Measurements from ENCODE around the gene AKR1D1.
A peak's percentile ranks its signal among the peaks of the same experiment; 100 is the strongest.
"Not testable (repeated sequence)": the region's sequence is repeated elsewhere in the genome, so short reads cannot be mapped to it uniquely, and the experiment has no call there.

AKR1D1 gene

DNA sequence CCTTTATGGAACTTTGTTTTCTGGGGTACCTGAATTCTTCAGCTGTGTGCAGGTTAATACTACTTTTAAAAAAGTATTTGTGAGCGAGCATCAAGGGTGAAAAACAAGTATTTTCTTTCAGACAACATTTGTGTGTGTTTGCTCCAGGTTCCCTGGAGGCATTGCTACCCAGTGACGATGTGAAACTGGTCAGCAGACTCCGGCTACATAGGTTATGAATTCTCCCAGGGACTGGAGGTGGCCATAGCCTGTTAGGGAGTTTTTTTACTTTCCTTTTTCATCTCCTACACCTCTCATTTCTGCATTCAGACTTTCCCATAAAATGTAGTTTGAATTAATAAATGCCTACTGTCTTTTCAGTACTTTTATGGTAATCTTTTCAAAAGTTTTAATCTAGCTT is 7.6 kb downstream of the AKR1D1 start:
- Histone ChIP-seq H3K27me3 (ENCODE audit: insufficient read depth, low read depth, severe bottlenecking) (no peaks in the 10 kb centered on the region), H3K9me3 (ENCODE audit: severe bottlenecking) (no peaks in the 10 kb centered on the region), H3K27ac (no peak overlapping the region), H3K36me3 (no peaks in the 10 kb centered on the region), H3K4me3 (ENCODE audit: low read depth, low read length) (no peak overlapping the region)
- DNase-seq: no peak
- TF ChIP-seq, protein P1, sequence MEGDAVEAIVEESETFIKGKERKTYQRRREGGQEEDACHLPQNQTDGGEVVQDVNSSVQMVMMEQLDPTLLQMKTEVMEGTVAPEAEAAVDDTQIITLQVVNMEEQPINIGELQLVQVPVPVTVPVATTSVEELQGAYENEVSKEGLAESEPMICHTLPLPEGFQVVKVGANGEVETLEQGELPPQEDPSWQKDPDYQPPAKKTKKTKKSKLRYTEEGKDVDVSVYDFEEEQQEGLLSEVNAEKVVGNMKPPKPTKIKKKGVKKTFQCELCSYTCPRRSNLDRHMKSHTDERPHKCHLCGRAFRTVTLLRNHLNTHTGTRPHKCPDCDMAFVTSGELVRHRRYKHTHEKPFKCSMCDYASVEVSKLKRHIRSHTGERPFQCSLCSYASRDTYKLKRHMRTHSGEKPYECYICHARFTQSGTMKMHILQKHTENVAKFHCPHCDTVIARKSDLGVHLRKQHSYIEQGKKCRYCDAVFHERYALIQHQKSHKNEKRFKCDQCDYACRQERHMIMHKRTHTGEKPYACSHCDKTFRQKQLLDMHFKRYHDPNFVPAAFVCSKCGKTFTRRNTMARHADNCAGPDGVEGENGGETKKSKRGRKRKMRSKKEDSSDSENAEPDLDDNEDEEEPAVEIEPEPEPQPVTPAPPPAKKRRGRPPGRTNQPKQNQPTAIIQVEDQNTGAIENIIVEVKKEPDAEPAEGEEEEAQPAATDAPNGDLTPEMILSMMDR (IDR thresholded peaks at IDR 0.05; ENCODE audit: low read depth, low read length): no peak

DNA sequence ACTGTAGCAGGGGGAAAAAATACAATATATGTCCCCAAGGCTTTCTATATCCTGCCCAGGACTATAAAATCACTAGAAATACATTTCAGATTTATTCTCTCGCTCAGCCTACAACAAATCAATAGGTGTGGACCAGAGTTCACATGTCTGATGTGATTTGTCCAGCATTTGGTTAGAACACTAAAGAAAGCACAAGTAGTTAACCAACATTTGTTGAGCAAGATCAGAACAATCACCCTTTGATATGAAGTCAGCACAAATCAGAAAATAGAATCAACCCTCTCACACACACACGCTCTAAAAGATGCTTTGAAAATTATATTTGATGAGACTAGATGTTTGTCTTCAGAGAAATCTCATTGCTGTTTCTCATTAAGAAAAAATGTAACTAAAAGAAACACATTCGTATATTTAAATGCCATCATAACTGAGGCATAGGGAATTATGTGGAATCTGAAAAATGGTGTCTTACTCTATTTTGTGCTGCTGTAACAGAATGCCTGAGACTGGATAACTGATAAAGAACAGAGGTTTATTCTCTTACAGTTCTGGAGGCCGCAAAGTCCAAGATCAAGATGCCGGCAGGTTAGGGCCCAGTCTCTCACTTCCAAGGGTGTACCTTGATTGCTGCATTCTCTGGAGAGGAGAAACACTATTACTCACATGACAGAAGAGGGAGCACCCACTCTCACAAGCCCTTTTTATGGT is 10.5 kb downstream of the AKR1D1 start:
- H3K4me3 ChIP-seq (ENCODE audit: low read depth, low read length): no peak overlapping the region
- no peaks in the 10 kb centered on the region for H3K27me3 ChIP-seq (ENCODE audit: insufficient read depth, low read depth, severe bottlenecking)
- H3K27ac ChIP-seq: no peak overlapping the region
- H3K9me3 ChIP-seq (ENCODE audit: severe bottlenecking): no peaks in the 10 kb centered on the region
- no peak for DNase-seq
- TF ChIP-seq, protein P1 (IDR thresholded peaks at IDR 0.05; ENCODE audit: low read depth, low read length): no peak
- H3K36me3 ChIP-seq: no peaks in the 10 kb centered on the region

DNA sequence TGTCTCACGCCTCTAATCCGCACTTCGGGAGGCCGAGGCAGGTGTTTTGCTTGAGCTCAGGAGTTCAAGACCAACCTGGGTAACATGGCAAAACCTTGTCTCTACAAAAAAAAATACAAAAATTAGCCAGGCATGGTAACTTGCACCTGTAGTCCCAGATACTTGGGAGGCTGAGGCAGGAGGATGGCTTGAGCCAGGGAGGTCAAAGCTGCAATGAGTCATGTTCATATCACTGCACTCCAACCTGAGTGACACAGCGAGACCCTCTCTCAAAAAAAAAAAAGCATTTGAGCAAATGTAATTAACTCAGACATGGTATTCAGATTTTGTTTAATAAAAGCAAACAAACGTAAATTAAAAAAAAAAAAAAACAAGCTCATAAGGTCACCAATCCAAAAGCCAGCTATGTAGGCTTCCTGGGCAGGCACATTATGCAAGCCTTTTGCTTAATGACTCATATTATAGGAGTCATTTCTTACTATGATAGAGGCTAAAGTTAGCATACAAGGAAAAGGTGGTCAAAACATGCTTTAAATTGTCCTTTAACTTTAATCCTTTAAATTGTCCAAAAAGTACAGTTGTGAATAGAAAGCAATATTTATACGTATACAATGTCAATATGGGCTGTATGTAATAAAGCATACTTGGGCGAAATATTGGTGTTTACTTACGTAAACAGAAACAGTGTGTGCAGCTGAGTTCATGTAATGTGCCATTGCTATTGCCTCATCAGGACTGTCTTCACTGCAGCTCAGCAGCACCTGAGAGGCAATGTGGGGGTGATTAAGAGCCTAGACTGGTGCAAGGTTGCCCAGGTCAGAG is 13.0 kb downstream of the AKR1D1 start:
- DNase-seq: no peak
- Histone ChIP-seq H3K4me3 (ENCODE audit: low read depth, low read length) (no peak overlapping the region), H3K9me3 (ENCODE audit: severe bottlenecking) (no peaks in the 10 kb centered on the region), H3K36me3 (no peaks in the 10 kb centered on the region), H3K27me3 (ENCODE audit: insufficient read depth, low read depth, severe bottlenecking) (no peaks in the 10 kb centered on the region), H3K27ac (no peak overlapping the region)
- TF ChIP-seq, protein P1 (IDR thresholded peaks at IDR 0.05; ENCODE audit: low read depth, low read length): no peak

DNA sequence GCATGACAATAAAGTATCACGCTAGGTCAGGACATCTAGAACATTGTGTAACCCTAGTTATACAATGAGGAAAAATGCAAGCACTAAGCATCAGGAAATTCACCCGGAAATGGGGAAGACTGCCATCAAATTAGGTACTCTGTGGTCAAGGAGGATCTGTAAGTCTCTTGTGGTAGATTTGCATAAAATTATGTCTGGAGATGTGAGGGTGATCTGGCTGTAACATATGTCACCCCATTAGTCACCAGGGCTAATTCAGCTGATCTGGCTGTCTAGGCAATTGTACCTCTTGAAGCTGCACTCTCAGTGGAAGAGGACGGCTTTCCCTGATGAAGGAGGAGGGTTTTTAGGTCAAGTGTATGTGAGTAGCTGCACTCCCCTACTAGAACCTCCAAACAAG is 14.8 kb downstream of the AKR1D1 start:
- Histone ChIP-seq H3K27ac (no peak overlapping the region), H3K27me3 (ENCODE audit: insufficient read depth, low read depth, severe bottlenecking) (no peaks in the 10 kb centered on the region)

DNA sequence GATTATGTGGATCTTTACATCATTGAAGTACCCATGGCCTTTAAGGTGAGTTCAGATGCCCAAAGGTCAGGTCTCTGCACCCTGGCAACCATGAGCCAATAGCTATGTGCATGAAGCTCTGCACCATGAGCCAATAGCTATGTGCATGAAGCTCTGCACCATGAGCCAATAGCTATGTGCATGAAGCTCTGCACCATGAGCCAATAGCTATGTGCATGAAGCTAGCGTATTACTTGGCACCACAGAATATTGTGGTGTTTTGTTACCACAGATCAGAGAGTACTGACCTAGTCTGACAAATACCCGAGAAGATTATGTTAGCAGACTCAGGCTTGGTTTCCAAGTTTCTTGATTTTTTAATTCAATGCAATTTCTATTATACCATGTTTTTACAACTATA is 15.6 kb downstream of the AKR1D1 start:
- H3K4me3 ChIP-seq (ENCODE audit: low read depth, low read length); DNase-seq; H3K36me3 ChIP-seq; H3K27me3 ChIP-seq (ENCODE audit: insufficient read depth, low read depth, severe bottlenecking); H3K27ac ChIP-seq; H3K9me3 ChIP-seq (ENCODE audit: severe bottlenecking): not testable (repeated sequence)

More for the DNA sequence above, 14.8 kb downstream of the AKR1D1 start:
- Histone ChIP-seq H3K36me3 (no peaks in the 10 kb centered on the region), H3K4me3 (ENCODE audit: low read depth, low read length) (no peak overlapping the region), H3K9me3 (ENCODE audit: severe bottlenecking) (no peaks in the 10 kb centered on the region)
- TF ChIP-seq, protein P1 (IDR thresholded peaks at IDR 0.05; ENCODE audit: low read depth, low read length): no peak
- DNase-seq: peak; percentile 26

DNA sequence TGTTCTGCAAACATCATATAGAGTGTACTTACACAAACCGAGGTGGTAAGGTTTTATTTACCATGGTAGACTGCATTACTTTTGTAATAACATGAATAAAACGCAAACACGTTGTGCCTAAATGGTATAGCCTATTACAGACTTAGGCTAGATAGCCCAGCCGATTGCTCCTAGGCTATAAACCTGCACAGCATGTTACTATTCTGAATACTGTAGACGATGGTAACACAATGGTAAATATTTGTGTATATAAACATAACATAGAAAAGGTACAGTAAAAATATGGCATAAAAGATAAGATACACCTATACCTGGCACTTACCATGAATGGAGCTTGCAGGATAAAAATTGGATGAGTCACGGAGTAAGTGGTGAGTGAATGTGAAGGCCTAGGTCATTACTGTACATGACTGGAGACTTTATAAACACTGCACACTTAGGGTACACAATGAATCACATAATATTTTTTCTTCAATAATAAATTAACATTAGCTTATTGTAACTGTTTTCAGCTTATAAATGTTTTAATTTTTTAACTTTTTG is 16.3 kb downstream of the AKR1D1 start:
- H3K27me3 ChIP-seq (ENCODE audit: insufficient read depth, low read depth, severe bottlenecking): no peaks in the 10 kb centered on the region
- no peaks in the 10 kb centered on the region for H3K9me3 ChIP-seq (ENCODE audit: severe bottlenecking)
- H3K4me3 ChIP-seq (ENCODE audit: low read depth, low read length): no peak overlapping the region
- no peak overlapping the region for H3K27ac ChIP-seq
- H3K36me3 ChIP-seq: no peaks in the 10 kb centered on the region
- TF ChIP-seq, protein P1 (IDR thresholded peaks at IDR 0.05; ENCODE audit: low read depth, low read length): no peak
- no peak for DNase-seq
